H1 (cell line): ENCODE results near the gene FNDC3A. TPM values are rescaled to one million over a fixed set of nuclear protein-coding genes. Genes with fewer than 3 reads are reported as not detected.

Experiments used
- CTCF ChIA-PET: fragments of 300-600 bp; sonication (Branson Sonifier 250); formaldehyde crosslinking; loops from one replicate; lab custom pipeline; 2021; ENCODE audit not compliant: partially characterized antibody; lab: Charles Lee
- POLR2A ChIA-PET: fragments of 300-600 bp; sonication (Branson Sonifier 250); formaldehyde crosslinking; loops from one replicate; lab custom pipeline; 2021; ENCODE audit warnings: inconsistent platforms; ENCODE audit not compliant: partially characterized antibody; lab: Charles Lee
- DNase-seq, 2 experiments: peaks; one replicate each; pipeline versions ENCODE4 v3.0.0 to v3.0.0-alpha.2; 2010 to 2022; ENCODE audit warnings: low spot score in 2 of 2, low read depth in 1 of 2, mixed read lengths in 1 of 2
- FAIRE-seq: peaks from 2 replicates; lab custom pipeline; 2011; peaks lifted over from hg19 to GRCh38; lab: Jason Lieb, UNC
- H2AFZ ChIP-seq: 2 replicates; pipeline ENCODE4 v1.8.1; 2012; ENCODE audit warnings: low read length, inconsistent platforms
- H2AK5ac ChIP-seq: 2 replicates; pipeline ENCODE4 v1.6.1; 2013; ENCODE audit warnings: low read depth, low read length
- H2BK120ac ChIP-seq: replicated peaks from 2 replicates; pipeline ENCODE3; 2013; ENCODE audit warnings: low read depth, low read length, inconsistent platforms
- H2BK12ac ChIP-seq: 2 replicates; pipeline ENCODE4 v1.6.1; 2013; ENCODE audit warnings: low read depth, low read length
- H2BK15ac ChIP-seq: 2 replicates; pipeline ENCODE4 v1.6.1; 2013; ENCODE audit warnings: low read length
- H2BK20ac ChIP-seq: 2 replicates; pipeline ENCODE4 v1.6.1; 2013; ENCODE audit warnings: low read length
- H2BK5ac ChIP-seq: 2 replicates; pipeline ENCODE4 v1.6.1; 2013; ENCODE audit warnings: low read depth, low read length
- H3K14ac ChIP-seq: 2 replicates; pipeline ENCODE4 v1.6.1; 2013; ENCODE audit warnings: inconsistent platforms; ENCODE audit not compliant: insufficient read length
- H3K18ac ChIP-seq: 2 replicates; pipeline ENCODE4 v1.6.1; 2013; ENCODE audit warnings: low read length; ENCODE audit errors: extremely low read depth
- H3K23ac ChIP-seq: 2 replicates; pipeline ENCODE4 v1.6.1; 2013; ENCODE audit warnings: inconsistent platforms; ENCODE audit not compliant: insufficient read length
- H3K23me2 ChIP-seq: 2 replicates; pipeline ENCODE4 v1.6.1; 2013; ENCODE audit warnings: low read depth, low read length
- H3K27ac ChIP-seq: 2 replicates; pipeline ENCODE4 v1.6.1; 2011; ENCODE audit warnings: low read depth, low read length, inconsistent platforms
- H3K27me3 ChIP-seq, 4 experiments: replicated peaks in 1 of 4; 1 replicate in 1 of 4; 2 replicates in 3 of 4; pipeline versions ENCODE4 v1.6.1 to v1.8.1; 2011 to 2013; ENCODE audit warnings: low read length in 3 of 4, mild to moderate bottlenecking in 3 of 4, inconsistent platforms in 2 of 4, mixed read lengths in 2 of 4, moderate library complexity in 1 of 4; ENCODE audit not compliant: control insufficient read depth in 3 of 4, insufficient read depth in 3 of 4; ENCODE audit errors: extremely low read depth in 1 of 4
- H3K36me3 ChIP-seq, 4 experiments: 2 replicates each; pipeline versions ENCODE4 v1.6.1 to v1.8.1; 2011 to 2013; ENCODE audit warnings: mild to moderate bottlenecking in 4 of 4, low read length in 3 of 4, moderate library complexity in 2 of 4, control low read depth in 1 of 4, inconsistent platforms in 1 of 4; ENCODE audit not compliant: insufficient read depth in 4 of 4, control insufficient read depth in 2 of 4
- H3K4ac ChIP-seq: replicated peaks from 2 replicates; pipeline ENCODE3; 2013; ENCODE audit warnings: low read length, low read depth, mixed read lengths, inconsistent platforms; ENCODE audit not compliant: insufficient read length
- H3K4me1 ChIP-seq, 4 experiments: replicated peaks in 1 of 4; 1 replicate in 1 of 4; 2 replicates in 3 of 4; pipeline versions ENCODE4 v1.6.1 to v1.8.1; 2011 to 2013; ENCODE audit warnings: low read length in 3 of 4, inconsistent platforms in 2 of 4, mixed read lengths in 1 of 4; ENCODE audit not compliant: insufficient read depth in 4 of 4, control insufficient read depth in 3 of 4
- H3K4me2 ChIP-seq, 2 experiments: 2 replicates each; pipeline versions ENCODE4 v1.6.1 to v1.8.1; 2011 to 2013; ENCODE audit warnings: low read depth in 2 of 2, low read length in 2 of 2, control low read depth in 1 of 2, inconsistent platforms in 1 of 2, mild to moderate bottlenecking in 1 of 2; ENCODE audit not compliant: insufficient read depth in 1 of 2
- H3K4me3 ChIP-seq, 4 experiments: fragments of 200-600, 300-600 bp in 1 of 4; sonication (generic), shearing (Covaris generic), sonication (Bioruptor Twin) in 1 of 4; 2 replicates each; pipeline versions ENCODE4 v1.5.1 to v1.8.1; 2011 to 2016; ENCODE audit warnings: low read length in 4 of 4, low read depth in 3 of 4, control low read depth in 2 of 4, inconsistent platforms in 2 of 4, mild to moderate bottlenecking in 2 of 4, mixed read lengths in 1 of 4, moderate library complexity in 1 of 4; ENCODE audit not compliant: insufficient read depth in 2 of 4; ENCODE audit errors: extremely low read depth in 1 of 4
- H3K56ac ChIP-seq: replicated peaks from 2 replicates; pipeline ENCODE3; 2013; ENCODE audit warnings: low read depth, mild to moderate bottlenecking, mixed read lengths, low read length, inconsistent platforms; ENCODE audit not compliant: insufficient read length
- H3K79me1 ChIP-seq: 2 replicates; pipeline ENCODE4 v1.6.1; 2013; ENCODE audit warnings: low read depth, low read length, control low read depth
- H3K79me2 ChIP-seq, 2 experiments: 2 replicates each; pipeline versions ENCODE4 v1.6.1 to v1.8.1; 2012 to 2013; ENCODE audit warnings: low read length in 2 of 2, mild to moderate bottlenecking in 2 of 2, inconsistent platforms in 1 of 2; ENCODE audit not compliant: insufficient read depth in 2 of 2, control insufficient read depth in 1 of 2
- H3K9ac ChIP-seq, 4 experiments: replicated peaks in 1 of 4; 1 replicate in 1 of 4; 2 replicates in 3 of 4; pipeline versions ENCODE4 v1.6.1 to v1.8.1; 2011 to 2013; ENCODE audit warnings: low read depth in 3 of 4, low read length in 3 of 4, control low read depth in 2 of 4, mild to moderate bottlenecking in 2 of 4, moderate library complexity in 2 of 4, inconsistent platforms in 1 of 4; ENCODE audit errors: extremely low read depth in 1 of 4
- H3K9me3 ChIP-seq, 2 experiments: 2 replicates each; pipeline versions ENCODE4 v1.6.1 to v1.8.1; 2012 to 2013; ENCODE audit warnings: mild to moderate bottlenecking in 2 of 2, moderate library complexity in 2 of 2, control low read depth in 1 of 2, inconsistent platforms in 1 of 2, low read depth in 1 of 2, low read length in 1 of 2, mixed read lengths in 1 of 2; ENCODE audit not compliant: insufficient read depth in 2 of 2
- H4K20me1 ChIP-seq, 2 experiments: replicated peaks in 1 of 2; 2 replicates each; pipeline versions ENCODE3 to v1.8.1; 2011 to 2013; ENCODE audit warnings: inconsistent platforms in 2 of 2, low read length in 2 of 2, mild to moderate bottlenecking in 1 of 2; ENCODE audit not compliant: insufficient read depth in 2 of 2, control insufficient read depth in 1 of 2
- H4K5ac ChIP-seq: 2 replicates; pipeline ENCODE4 v1.6.1; 2013; ENCODE audit warnings: low read length, low read depth, mixed read lengths, inconsistent platforms; ENCODE audit not compliant: insufficient read length
- H4K8ac ChIP-seq: 2 replicates; pipeline ENCODE4 v1.8.0; 2013; ENCODE audit warnings: mild to moderate bottlenecking, moderate library complexity, low read length, inconsistent platforms; ENCODE audit not compliant: insufficient read depth; ENCODE audit errors: extremely low read depth
- H4K91ac ChIP-seq: replicated peaks from 2 replicates; pipeline ENCODE3; 2013; ENCODE audit warnings: low read length, mixed read lengths, inconsistent platforms; ENCODE audit not compliant: insufficient read length
- HDAC2 ChIP-seq, 2 experiments: fragments of 300-600 bp in 1 of 2; sonication (generic) in 1 of 2; IDR thresholded peaks; 2 replicates each; pipeline ENCODE4 v1.6.1; 2011 to 2012; ENCODE audit warnings: low read depth in 2 of 2, low read length in 2 of 2, mild to moderate bottlenecking in 2 of 2, moderate library complexity in 2 of 2, borderline replicate concordance in 1 of 2, inconsistent platforms in 1 of 2
- HDAC6 ChIP-seq: IDR thresholded peaks from one replicate; pipeline ENCODE4 v1.7.1; 2012; ENCODE audit warnings: low read depth, mild to moderate bottlenecking, inconsistent platforms, low read length, moderate library complexity
- KDM1A ChIP-seq: fragments of 200-600, 300-600 bp; sonication (generic); IDR thresholded peaks from 2 replicates; pipeline ENCODE4 v1.7.1; 2016; ENCODE audit warnings: mild to moderate bottlenecking, low read length, borderline replicate concordance
- WGBS, 2 experiments: shearing (Covaris generic) in 1 of 2; methylation state at CpG; one replicate each; pipeline versions ENCODE4 v1.1.6 to v1.1.7; 2013 to 2015; ENCODE audit warnings: low lambda C conversion rate in 2 of 2, mixed read lengths in 2 of 2, inconsistent platforms in 1 of 2, low coverage in 1 of 2, missing lambda C conversion rate in 1 of 2; ENCODE audit not compliant: insufficient replicate concordance in 2 of 2, insufficient coverage in 1 of 2, insufficient read length in 1 of 2; ENCODE audit errors: extremely low coverage in 1 of 2, missing lambda C conversion rate in 1 of 2; 5-methylcytosine and 5-hydroxymethylcytosine counted together
- polyA plus RNA-seq, 7 experiments: library from polyadenylated mRNA; depleted of rRNA in 3 of 7; stranded (reverse) in 5 of 7; unstranded in 2 of 7; fragments of >200 nt in 5 of 7; fragments of 200-250 nt in 2 of 7; gene quantifications; 1 replicate in 5 of 7; 2 replicates in 1 of 7; 4 replicates in 1 of 7; pipeline versions ENCODE4 v1.2.1 to v1.2.3, GENCODE V29; 2011 to 2013; ENCODE audit warnings: missing spikeins in 2 of 7, mixed read lengths in 2 of 7
- total RNA-seq: library from RNA; stranded (reverse); fragmentation: NEBNext Ultra II Directional; extraction: Animal tissue kit (Norgen Biotek cat#: 25700); gene quantifications from 2 replicates; pipeline ENCODE4 v1.2.1, GENCODE V29; 2021
- TF ChIP-seq, protein P1 (sequence below): IDR thresholded peaks from 2 replicates; pipeline ENCODE4 v1.6.1; 2012; ENCODE audit warnings: inconsistent platforms

The FNDC3A gene
- total and polyA plus RNA-seq, 2 of the 8 experiments (the other 6 are each of a cell fraction or from before 2014, with no cell fraction given): 14.6 to 26.0 TPM

DNA sequence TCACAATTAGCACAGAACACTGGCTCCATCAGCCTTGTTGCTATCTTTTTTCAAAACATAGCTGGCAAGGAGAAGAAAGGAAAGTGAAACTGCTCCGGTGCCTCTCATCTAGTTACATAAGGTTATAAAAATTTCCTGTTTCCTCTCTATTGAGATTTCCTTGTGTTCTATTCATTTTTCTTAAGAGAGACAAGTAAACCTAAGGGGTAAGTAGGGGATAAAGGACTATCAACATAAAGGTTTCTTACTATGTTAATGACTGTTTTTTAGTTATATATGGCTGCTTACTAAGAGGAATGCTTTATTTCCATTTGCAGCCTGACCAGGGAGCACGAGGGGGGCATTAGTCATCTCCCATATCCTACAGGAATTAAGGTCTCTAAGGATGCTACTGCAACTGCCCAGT lies 171.2 kb downstream of the FNDC3A start:
- no peak overlapping the region for H2BK20ac ChIP-seq
- no peak overlapping the region for H2AFZ ChIP-seq
- no peak overlapping the region for H3K14ac ChIP-seq
- WGBS, 2 experiments: 92% methylated on average over 2 of the region's 2 CpGs; no CpG with 5 or more reads in 1 of the 2 experiments
- no peaks in the 10 kb centered on the region for H3K23me2 ChIP-seq
- H3K79me1 ChIP-seq: no peaks in the 10 kb centered on the region
- 0 out of 4 replicates have a peak, but pooled peaks cover 0 to 3% of the 10 kb centered on the region in 2 experiments for H3K9me3 ChIP-seq
- H2BK15ac ChIP-seq: no peak overlapping the region
- H3K4me1 ChIP-seq: no peaks in the 10 kb centered on the region
- H3K56ac ChIP-seq: no peak overlapping the region
- no peak overlapping the region for H2BK120ac ChIP-seq
- POLR2A ChIA-PET: no interaction called here
- no peak overlapping the region for H3K9ac ChIP-seq
- H4K5ac ChIP-seq: no peak overlapping the region
- no peak overlapping the region for H2BK12ac ChIP-seq
- no peak overlapping the region for H3K27ac ChIP-seq
- H3K4ac ChIP-seq: no peak overlapping the region
- peaks cover 4 to 22% (median 13%) of the 10 kb centered on the region in 4 experiments; a peak in 6 of 8 replicates for H3K36me3 ChIP-seq
- no peak overlapping the region for H4K91ac ChIP-seq
- no peak overlapping the region for H4K8ac ChIP-seq
- no peak overlapping the region for H2BK5ac ChIP-seq
- CTCF ChIA-PET: no interaction called here
- H3K4me2 ChIP-seq: no peak overlapping the region
- FAIRE-seq (no peak), DNase-seq (no peak)
- H2AK5ac ChIP-seq: no peak overlapping the region
- no peak overlapping the region for H3K23ac ChIP-seq
- H3K4me3 ChIP-seq: no peak overlapping the region
- H3K79me2 ChIP-seq: no peaks in the 10 kb centered on the region
- peaks cover 0 to 1% (median 0%) of the 10 kb centered on the region in 4 experiments; a peak in 1 of 7 replicates for H3K27me3 ChIP-seq
- H3K18ac ChIP-seq: no peak overlapping the region
- no peaks in the 10 kb centered on the region for H4K20me1 ChIP-seq
- no peak for TF ChIP-seq HDAC2 (IDR thresholded peaks at IDR 0.05; ENCODE audit: borderline replicate concordance in 1 of 2, low read depth in 2 of 2, low read length in 2 of 2)
- no peak for TF ChIP-seq HDAC6
- TF ChIP-seq, protein P1, sequence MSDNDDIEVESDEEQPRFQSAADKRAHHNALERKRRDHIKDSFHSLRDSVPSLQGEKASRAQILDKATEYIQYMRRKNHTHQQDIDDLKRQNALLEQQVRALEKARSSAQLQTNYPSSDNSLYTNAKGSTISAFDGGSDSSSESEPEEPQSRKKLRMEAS: no peak
- no peak for TF ChIP-seq KDM1A
